Measurements from ENCODE around the gene HOXA7. TPM values are rescaled to one million over a fixed set of nuclear protein-coding genes. Genes with fewer than 3 reads are reported as not detected.

Gene HOXA7
- total RNA-seq, 1 donor from 2014 or later = not detected

- no peaks in the 10 kb centered on the region for H3K36me3 Mint-ChIP-seq (ENCODE audit: low read depth)
- peak overlapping the region; percentile 38 for H3K4me3 Mint-ChIP-seq
- H3K27ac Mint-ChIP-seq = peak overlapping the region; percentile 18
- TF ChIP-seq, protein P1, sequence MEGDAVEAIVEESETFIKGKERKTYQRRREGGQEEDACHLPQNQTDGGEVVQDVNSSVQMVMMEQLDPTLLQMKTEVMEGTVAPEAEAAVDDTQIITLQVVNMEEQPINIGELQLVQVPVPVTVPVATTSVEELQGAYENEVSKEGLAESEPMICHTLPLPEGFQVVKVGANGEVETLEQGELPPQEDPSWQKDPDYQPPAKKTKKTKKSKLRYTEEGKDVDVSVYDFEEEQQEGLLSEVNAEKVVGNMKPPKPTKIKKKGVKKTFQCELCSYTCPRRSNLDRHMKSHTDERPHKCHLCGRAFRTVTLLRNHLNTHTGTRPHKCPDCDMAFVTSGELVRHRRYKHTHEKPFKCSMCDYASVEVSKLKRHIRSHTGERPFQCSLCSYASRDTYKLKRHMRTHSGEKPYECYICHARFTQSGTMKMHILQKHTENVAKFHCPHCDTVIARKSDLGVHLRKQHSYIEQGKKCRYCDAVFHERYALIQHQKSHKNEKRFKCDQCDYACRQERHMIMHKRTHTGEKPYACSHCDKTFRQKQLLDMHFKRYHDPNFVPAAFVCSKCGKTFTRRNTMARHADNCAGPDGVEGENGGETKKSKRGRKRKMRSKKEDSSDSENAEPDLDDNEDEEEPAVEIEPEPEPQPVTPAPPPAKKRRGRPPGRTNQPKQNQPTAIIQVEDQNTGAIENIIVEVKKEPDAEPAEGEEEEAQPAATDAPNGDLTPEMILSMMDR (IDR thresholded peaks at IDR 0.05) = no peak
- peaks cover 49% of the 10 kb centered on the region for H3K4me1 Mint-ChIP-seq
- no peaks in the 10 kb centered on the region for H3K9me3 Mint-ChIP-seq
- CTCF ChIA-PET = no interaction called here
- DNase-seq (no peak), ATAC-seq (ENCODE audit: low read depth) (no peak)
- POLR2A ChIA-PET = no interaction called here
- intact Hi-C loops (cut with micrococcal nuclease) = no loop called here
- peaks cover 77% of the 10 kb centered on the region for H3K27me3 Mint-ChIP-seq
Measured at GRCh38 chr7:27154369-27154768, 2.1 kb downstream of the HOXA7 start.

DNA sequence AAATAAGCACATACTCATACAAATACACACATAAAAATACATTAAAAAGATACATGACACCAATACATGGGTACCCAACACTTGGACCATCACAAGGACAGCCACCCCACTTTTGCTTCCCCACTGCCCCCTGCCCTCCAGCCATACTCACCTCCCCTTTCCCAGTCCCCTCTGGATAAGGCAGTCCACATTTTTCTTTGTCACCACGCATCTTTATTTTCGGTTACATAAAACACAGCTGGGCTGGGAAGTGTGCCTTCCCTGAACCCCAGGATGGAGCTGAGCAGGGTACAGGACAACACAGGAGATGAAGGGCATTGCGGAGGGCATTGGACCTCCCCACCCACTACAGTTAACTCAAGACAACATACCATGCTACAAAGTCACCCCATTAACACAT, 2.9 kb downstream of the HOXA7 start:
- DNase-seq = no peak
- Mint-ChIP-seq H3K4me1 (peaks cover 47% of the 10 kb centered on the region), H3K36me3 (ENCODE audit: low read depth) (no peaks in the 10 kb centered on the region), H3K9me3 (no peaks in the 10 kb centered on the region), H3K4me3 (no peak overlapping the region), H3K27me3 (peaks cover 76% of the 10 kb centered on the region), H3K27ac (no peak overlapping the region)
- ChIA-PET POLR2A (no interaction called here), CTCF (interaction anchor here (1.6 kb wide), 1 partner anchor 299 kb away, joined by 3 read pairs; no protein-coding TSS in a partner anchor)
- intact Hi-C loops (cut with micrococcal nuclease) = no loop called here
- TF ChIP-seq, protein P1 (IDR thresholded peaks at IDR 0.05) = no peak
- no peak for ATAC-seq (ENCODE audit: low read depth)

DNA sequence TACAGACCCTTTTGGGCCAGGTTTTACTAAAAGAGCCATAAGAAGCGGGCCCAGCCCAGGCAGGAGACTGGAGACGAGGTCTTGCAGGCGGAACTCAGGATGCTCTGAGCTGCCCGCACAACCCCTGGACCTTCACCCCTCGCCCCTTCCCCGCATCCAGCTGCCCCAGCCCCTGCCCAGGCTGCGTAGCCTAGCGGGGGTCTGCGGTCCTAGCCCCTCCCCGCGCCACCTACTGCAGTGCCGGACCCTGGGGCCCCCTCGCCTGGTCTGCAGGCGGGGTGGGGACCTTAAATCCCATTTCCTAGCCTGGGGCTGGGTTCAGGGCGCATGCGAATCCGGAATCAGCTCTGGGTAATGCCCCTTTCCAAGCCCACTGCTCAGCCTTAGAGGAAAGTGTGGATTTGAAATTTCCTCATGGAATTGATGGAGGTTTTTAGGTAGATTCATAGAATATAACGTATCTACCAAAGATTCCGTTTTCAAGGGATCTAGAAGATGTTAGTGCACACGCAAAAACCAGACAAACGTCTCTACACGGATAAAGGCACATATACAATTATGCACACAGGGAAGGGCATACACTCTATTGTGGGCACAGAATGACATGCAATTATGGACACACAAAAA, 3.5 kb downstream of the HOXA7 start:
- H3K9me3 Mint-ChIP-seq = no peaks in the 10 kb centered on the region
- CTCF ChIA-PET = interaction anchor here (1.6 kb wide), 1 partner anchor 299 kb away, joined by 3 read pairs; no protein-coding TSS in a partner anchor
- intact Hi-C loops (cut with micrococcal nuclease) = no loop called here
- POLR2A ChIA-PET = no interaction called here
- no peak overlapping the region for H3K27ac Mint-ChIP-seq
- TF ChIP-seq, protein P1 (IDR thresholded peaks at IDR 0.05) = no peak
- H3K27me3 Mint-ChIP-seq = peaks cover 76% of the 10 kb centered on the region
- no peaks in the 10 kb centered on the region for H3K36me3 Mint-ChIP-seq (ENCODE audit: low read depth)
- H3K4me3 Mint-ChIP-seq = no peak overlapping the region
- DNase-seq (no peak), ATAC-seq (ENCODE audit: low read depth) (no peak)
- H3K4me1 Mint-ChIP-seq = peaks cover 49% of the 10 kb centered on the region

DNA sequence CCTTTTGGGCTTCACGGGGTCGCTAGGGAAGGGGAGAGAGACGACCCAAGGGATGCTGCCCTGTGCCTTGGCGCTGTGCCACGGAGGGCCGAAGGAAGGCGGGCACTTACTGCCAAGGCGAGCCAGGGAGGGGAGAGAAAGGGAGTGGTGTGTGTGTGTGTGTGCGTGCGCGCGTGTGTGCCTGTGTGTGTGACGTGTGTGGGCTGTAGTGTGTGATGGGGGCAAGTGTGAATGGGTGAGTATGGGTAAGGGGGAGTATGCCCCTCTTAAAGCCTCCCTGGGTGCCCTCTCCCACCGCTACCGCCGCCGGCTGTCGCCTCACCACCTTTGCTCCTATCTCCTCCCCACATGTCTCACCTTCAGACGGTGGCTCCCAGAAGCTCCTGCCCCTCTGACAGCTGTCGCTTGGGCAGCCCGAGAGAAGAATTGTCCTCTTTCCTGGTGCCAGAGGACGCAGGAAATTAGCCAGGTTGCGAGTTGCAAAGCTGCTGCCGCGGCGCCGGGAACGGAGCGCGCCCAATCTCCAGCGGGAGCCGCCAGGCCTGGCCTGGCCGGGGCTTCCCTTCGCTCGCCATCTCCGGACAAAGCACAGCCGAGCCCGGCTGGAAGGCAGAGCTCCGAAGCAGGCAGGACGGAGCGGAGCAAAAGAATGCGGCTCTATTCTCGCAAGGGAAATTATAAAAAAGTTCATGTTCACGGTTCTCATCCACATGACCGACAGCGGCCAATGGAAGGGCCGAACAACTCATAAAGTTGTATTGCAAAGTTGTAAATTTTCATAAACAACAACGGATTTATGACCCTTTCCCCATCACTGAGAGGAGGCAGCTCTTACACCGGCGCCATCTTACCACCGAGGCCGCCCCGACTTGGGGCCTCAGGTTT, 4.3 kb downstream of the HOXA7 start, which contains the start of gene HOXA3:
HOXA3 (minus strand) TSS at position 653 of the 885 bp plus-strand sequence. CDS start 41,943 bp downstream, outside the sequence.
- peaks cover 49% of the 10 kb centered on the region for H3K4me1 Mint-ChIP-seq
- peaks cover 72% of the 10 kb centered on the region for H3K27me3 Mint-ChIP-seq
- TF ChIP-seq, protein P1 (IDR thresholded peaks at IDR 0.05) = no peak
- ATAC-seq (ENCODE audit: low read depth) (no peak), DNase-seq (no peak)
- H3K27ac Mint-ChIP-seq = peak within 1 kb of the TSS; percentile 12
- POLR2A ChIA-PET = interaction anchor here (1.7 kb wide), 1 partner anchor 9 kb away, joined by 6 read pairs; no protein-coding TSS in a partner anchor
- H3K4me3 Mint-ChIP-seq = peak within 1 kb of the TSS; percentile 80
- CTCF ChIA-PET = interaction anchor here (1.6 to 4.5 kb wide), 4 partner anchors 9 to 298 kb away, joined by 3 to 32 read pairs (median 8); no protein-coding TSS in a partner anchor
- intact Hi-C loops (cut with micrococcal nuclease) = loop anchor here (1.0 to 2.0 kb wide), 5 partner anchors 21 to 288 kb away; partner anchors contain the start of genes HOXA4 and SKAP2
- no peaks in the 10 kb centered on the region for H3K9me3 Mint-ChIP-seq
- H3K36me3 Mint-ChIP-seq (ENCODE audit: low read depth) = no peaks in the 10 kb centered on the region
